MM.1S (cell line): ENCODE measurements around the gene PRKAB2.

Experiments used
- EZH2 ChIP-seq: fragments of 300-600 bp; sonication (generic); optimal IDR thresholded peaks from 2 replicates; pipeline ENCODE3; 2017; ENCODE audit warnings: low read depth, mild to moderate bottlenecking, antibody characterized with exemption, low read length, mixed read lengths
- EZH2phosphoT487 ChIP-seq: fragments of 300-600 bp; sonication (generic); IDR thresholded peaks from 2 replicates; pipeline ENCODE4 v1.6.1; 2018; ENCODE audit warnings: antibody characterized with exemption, low read length
- TF ChIP-seq, protein P1 (sequence below): fragments of 300-600 bp; sonication (generic); IDR thresholded peaks from 2 replicates; pipeline ENCODE4 v1.5.1; 2016; ENCODE audit warnings: antibody characterized with exemption, low read length, mixed read lengths

DNA sequence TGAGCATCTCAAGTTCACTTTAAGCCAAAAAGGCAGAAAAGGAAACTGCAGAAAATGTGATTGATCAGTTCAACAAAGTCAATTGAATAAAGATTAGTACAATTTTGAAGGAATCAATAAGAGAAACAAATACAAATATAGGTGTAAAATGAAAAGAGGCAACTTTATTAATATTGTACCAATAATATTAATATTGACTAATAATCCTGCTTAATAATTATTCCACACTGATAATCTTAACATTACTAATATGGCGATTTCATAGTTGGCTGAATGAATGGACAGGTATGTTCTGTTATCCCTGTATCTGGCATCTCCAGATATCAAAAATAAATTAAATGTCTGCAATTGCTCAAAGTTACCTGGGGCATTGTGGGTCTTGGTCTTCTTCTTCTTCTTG, 61.8 kb downstream of the PRKAB2 start:
- TF ChIP-seq, protein P1, sequence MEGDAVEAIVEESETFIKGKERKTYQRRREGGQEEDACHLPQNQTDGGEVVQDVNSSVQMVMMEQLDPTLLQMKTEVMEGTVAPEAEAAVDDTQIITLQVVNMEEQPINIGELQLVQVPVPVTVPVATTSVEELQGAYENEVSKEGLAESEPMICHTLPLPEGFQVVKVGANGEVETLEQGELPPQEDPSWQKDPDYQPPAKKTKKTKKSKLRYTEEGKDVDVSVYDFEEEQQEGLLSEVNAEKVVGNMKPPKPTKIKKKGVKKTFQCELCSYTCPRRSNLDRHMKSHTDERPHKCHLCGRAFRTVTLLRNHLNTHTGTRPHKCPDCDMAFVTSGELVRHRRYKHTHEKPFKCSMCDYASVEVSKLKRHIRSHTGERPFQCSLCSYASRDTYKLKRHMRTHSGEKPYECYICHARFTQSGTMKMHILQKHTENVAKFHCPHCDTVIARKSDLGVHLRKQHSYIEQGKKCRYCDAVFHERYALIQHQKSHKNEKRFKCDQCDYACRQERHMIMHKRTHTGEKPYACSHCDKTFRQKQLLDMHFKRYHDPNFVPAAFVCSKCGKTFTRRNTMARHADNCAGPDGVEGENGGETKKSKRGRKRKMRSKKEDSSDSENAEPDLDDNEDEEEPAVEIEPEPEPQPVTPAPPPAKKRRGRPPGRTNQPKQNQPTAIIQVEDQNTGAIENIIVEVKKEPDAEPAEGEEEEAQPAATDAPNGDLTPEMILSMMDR, result no peak
- TF ChIP-seq EZH2phosphoT487 (no peak), EZH2 (no peak)
